Glutamatergic neuron (in vitro differentiated cells): ENCODE data around the gene SGPP2. TPM values are rescaled to one million over a fixed set of nuclear protein-coding genes. Genes with fewer than 3 reads are reported as not detected.
"Not testable (repeated sequence)": the region's sequence is repeated elsewhere in the genome, so short reads cannot be mapped to it uniquely, and the experiment has no call there.

ENCODE experiments used
- DNase-seq: peaks from one replicate; pipeline ENCODE4 v3.0.0; 2022
- H3K27ac Mint-ChIP-seq: one replicate; pipeline ENCODE4 v1.8.0; 2020; ENCODE audit warnings: mild to moderate bottlenecking, mixed read lengths, inconsistent platforms; ENCODE audit not compliant: unreplicated experiment
- H3K27me3 Mint-ChIP-seq: one replicate; pipeline ENCODE4 v1.8.0; 2020; ENCODE audit warnings: mild to moderate bottlenecking, moderate library complexity, mixed read lengths, inconsistent platforms; ENCODE audit not compliant: unreplicated experiment
- H3K36me3 Mint-ChIP-seq: one replicate; pipeline ENCODE4 v1.8.0; 2020; ENCODE audit warnings: mild to moderate bottlenecking, mixed read lengths, inconsistent platforms; ENCODE audit not compliant: unreplicated experiment
- H3K4me1 Mint-ChIP-seq: one replicate; pipeline ENCODE4 v1.8.0; 2020; ENCODE audit warnings: mild to moderate bottlenecking, low read depth, mixed read lengths, inconsistent platforms; ENCODE audit not compliant: unreplicated experiment
- H3K4me3 Mint-ChIP-seq: one replicate; pipeline ENCODE4 v1.8.0; 2020; ENCODE audit warnings: mild to moderate bottlenecking, mixed read lengths, inconsistent platforms; ENCODE audit not compliant: unreplicated experiment
- H3K9me3 Mint-ChIP-seq: one replicate; pipeline ENCODE4 v1.8.0; 2020; ENCODE audit warnings: mild to moderate bottlenecking, moderate library complexity, mixed read lengths, inconsistent platforms; ENCODE audit not compliant: unreplicated experiment
- total RNA-seq: library from RNA; stranded (reverse); fragmentation: NEBNext Ultra II Directional; extraction: Animal tissue kit (Norgen Biotek cat#: 25700); gene quantifications from one replicate; pipeline ENCODE4 v1.2.1, GENCODE V29; 2021; ENCODE audit not compliant: unreplicated experiment
- TF ChIP-seq, protein P1 (sequence below): fragments of 200-600 bp; sonication (generic); IDR thresholded peaks from one replicate; pipeline ENCODE4 v1.5.0; 2021; ENCODE audit not compliant: partially characterized antibody, unreplicated experiment

SGPP2 gene
- total RNA-seq, 1 donor from 2014 or later = 2.1 TPM

DNA sequence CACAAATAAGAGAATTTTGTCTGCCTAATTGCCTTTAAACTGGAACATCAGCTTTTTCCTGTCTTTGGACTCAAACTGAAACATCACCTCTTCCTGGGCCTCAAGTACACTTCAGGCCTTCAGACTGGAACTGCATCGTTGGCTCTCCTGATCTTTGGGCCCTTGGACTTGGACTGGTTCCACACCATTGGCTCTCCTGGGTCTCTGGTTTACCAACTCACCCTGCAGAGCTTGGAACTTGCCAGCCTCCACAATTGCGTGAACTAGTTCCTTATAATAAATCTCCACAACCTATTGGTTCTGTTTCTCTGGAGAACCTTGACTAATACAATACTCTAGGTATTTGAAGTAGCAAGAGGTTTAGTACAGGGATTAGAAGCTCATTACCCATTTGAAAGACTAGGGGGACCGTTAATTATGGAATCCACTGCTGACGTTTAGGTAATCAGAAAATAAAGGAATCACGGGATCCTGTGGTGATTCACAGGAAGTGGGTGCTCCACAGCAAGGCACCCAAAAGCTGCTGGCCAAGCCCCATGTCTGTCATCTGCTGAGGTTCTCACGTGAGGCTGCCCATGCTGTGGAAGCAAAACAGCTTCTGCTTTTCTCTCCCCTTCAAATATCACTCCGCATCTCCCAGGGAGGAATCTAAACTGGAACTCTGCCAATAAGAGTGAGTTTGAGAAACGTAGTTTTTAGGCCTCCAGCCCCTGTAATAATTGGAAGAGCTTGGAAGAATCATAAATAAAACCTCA is 20.0 kb upstream of the SGPP2 start:
- H3K27me3 Mint-ChIP-seq = no peaks in the 10 kb centered on the region
- DNase-seq = no peak
- H3K36me3 Mint-ChIP-seq = no peaks in the 10 kb centered on the region
- H3K27ac Mint-ChIP-seq = no peak overlapping the region
- H3K4me3 Mint-ChIP-seq = no peak overlapping the region
- H3K9me3 Mint-ChIP-seq = no peaks in the 10 kb centered on the region
- TF ChIP-seq, protein P1, sequence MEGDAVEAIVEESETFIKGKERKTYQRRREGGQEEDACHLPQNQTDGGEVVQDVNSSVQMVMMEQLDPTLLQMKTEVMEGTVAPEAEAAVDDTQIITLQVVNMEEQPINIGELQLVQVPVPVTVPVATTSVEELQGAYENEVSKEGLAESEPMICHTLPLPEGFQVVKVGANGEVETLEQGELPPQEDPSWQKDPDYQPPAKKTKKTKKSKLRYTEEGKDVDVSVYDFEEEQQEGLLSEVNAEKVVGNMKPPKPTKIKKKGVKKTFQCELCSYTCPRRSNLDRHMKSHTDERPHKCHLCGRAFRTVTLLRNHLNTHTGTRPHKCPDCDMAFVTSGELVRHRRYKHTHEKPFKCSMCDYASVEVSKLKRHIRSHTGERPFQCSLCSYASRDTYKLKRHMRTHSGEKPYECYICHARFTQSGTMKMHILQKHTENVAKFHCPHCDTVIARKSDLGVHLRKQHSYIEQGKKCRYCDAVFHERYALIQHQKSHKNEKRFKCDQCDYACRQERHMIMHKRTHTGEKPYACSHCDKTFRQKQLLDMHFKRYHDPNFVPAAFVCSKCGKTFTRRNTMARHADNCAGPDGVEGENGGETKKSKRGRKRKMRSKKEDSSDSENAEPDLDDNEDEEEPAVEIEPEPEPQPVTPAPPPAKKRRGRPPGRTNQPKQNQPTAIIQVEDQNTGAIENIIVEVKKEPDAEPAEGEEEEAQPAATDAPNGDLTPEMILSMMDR = no peak
- no peaks in the 10 kb centered on the region for H3K4me1 Mint-ChIP-seq

DNA sequence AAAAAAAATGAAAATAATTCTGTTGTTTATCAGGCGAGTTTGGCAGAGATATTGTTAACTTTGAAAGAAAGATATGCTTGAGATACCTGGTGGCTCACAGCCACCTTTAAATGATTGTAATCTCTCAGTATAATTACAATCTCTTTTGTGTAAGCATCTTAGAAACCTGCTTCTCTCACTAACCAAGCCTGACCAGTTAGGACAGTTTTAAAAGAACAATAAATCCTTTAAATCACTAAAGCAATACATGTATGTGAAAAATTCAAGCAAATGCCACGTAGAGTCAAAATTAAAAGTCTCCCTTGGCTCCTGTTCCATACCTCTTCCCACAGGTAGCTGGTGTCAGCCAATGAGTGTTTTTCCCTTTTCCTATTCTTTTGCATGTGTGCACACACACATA is 15.7 kb upstream of the SGPP2 start:
- DNase-seq = no peak
- TF ChIP-seq, protein P1 = no peak

DNA sequence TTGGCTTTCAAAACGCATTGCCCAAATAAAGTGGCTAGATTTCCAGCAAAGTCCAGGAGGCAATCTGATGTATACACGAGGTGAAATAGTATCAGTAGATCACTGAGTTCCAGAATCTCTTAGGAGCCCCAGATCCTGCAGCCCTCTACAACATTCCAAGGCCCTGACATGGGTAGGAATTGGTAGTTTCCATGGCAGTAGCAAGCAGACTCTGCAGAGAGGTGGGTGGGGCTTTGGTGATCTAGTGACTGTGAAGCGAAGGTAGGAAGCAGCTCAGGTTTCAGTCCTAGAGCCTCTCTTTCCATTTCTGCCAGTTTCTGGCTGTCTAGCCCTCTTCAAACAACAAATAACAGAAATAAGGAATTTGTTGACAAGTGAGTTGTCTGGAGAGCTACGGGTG is 13.8 kb upstream of the SGPP2 start:
- Mint-ChIP-seq H3K27ac (no peak overlapping the region), H3K27me3 (no peaks in the 10 kb centered on the region), H3K9me3 (peaks cover 5% of the 10 kb centered on the region), H3K36me3 (peaks cover 15% of the 10 kb centered on the region), H3K4me3 (no peak overlapping the region), H3K4me1 (no peaks in the 10 kb centered on the region)
- TF ChIP-seq, protein P1 = no peak
- DNase-seq = no peak

More for the DNA sequence above, 15.7 kb upstream of the SGPP2 start:
- H3K36me3 Mint-ChIP-seq = peaks cover 10% of the 10 kb centered on the region
- H3K27me3 Mint-ChIP-seq = no peaks in the 10 kb centered on the region
- H3K4me1 Mint-ChIP-seq = no peaks in the 10 kb centered on the region
- H3K4me3 Mint-ChIP-seq = no peak overlapping the region
- peaks cover 5% of the 10 kb centered on the region for H3K9me3 Mint-ChIP-seq
- H3K27ac Mint-ChIP-seq = no peak overlapping the region

DNA sequence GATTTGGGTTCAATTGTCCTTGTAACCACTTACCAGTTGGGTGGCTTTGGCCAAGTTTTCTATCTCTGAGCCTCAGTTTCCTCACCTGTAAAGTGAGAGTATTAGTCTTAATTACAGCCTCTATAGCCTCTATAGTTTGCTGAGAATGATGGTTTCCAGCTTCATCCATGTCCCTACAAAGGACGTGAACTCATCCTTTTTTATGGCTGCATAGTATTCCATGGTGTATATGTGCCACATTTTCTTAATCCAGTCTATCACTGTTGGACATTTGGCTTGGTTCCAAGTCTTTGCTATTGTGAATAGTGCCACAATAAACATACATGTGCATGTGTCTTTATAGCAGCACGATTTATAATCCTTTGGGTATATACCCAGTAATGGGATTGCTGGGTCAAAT is 12.0 kb upstream of the SGPP2 start:
- H3K27ac Mint-ChIP-seq, DNase-seq, H3K27me3 Mint-ChIP-seq, H3K4me1 Mint-ChIP-seq, H3K4me3 Mint-ChIP-seq, H3K9me3 Mint-ChIP-seq: not testable (repeated sequence)
- peaks cover 24% of the 10 kb centered on the region for H3K36me3 Mint-ChIP-seq

DNA sequence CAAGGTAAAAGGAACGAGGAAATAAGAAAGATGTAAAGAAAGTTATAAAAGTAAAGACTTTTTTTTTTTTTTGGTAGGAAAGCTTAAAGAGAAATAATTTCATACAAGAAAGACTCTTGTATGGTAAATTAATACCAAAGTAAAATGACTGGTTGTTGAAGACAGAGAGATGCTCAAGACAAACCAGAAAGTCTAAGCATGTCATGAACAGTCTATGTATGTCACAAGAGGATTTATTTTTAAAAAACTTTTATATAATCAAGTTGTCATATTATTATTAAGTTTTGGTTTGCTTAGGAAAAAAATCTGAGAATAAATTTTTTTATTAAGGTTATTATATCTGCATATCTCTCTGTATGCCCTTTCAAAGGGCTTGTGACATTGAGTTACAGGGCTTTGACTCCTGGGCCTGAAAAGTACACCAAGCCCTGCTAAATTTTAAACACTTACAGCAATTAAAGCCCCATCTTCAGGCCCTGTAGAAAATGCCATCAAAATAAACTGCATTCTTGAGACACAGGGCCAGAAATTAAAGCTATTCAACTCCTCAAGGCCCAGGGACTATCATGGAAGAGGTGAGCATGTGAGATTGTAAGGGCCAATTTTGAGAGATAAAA is 10.9 kb upstream of the SGPP2 start:
- DNase-seq = no peak
- TF ChIP-seq, protein P1 = no peak
- H3K9me3 Mint-ChIP-seq = peaks cover 7% of the 10 kb centered on the region
- H3K4me1 Mint-ChIP-seq = no peaks in the 10 kb centered on the region
- H3K27ac Mint-ChIP-seq = no peak overlapping the region
- H3K4me3 Mint-ChIP-seq = no peak overlapping the region
- peaks cover 24% of the 10 kb centered on the region for H3K36me3 Mint-ChIP-seq
- H3K27me3 Mint-ChIP-seq = no peaks in the 10 kb centered on the region
